ENCODE results near the gene UNC79.

The UNC79 gene

GRCh38 chr14:93538413-93538812, 107.7 kb downstream of the UNC79 start:
- DNase-seq (ENCODE audit: low read depth), result no peak
- H3K4me3 ChIP-seq (ENCODE audit: low read depth, low read length), result no peak overlapping the region

- no peak overlapping the region for H3K4me3 ChIP-seq (ENCODE audit: low read depth, low read length)
Observed at GRCh38 chr14:93540235-93540634, 109.5 kb downstream of the UNC79 start.

GRCh38 chr14:93543766-93544165, 113.0 kb downstream of the UNC79 start:
- H3K4me3 ChIP-seq (ENCODE audit: low read depth, low read length), result no peak overlapping the region
- DNase-seq (ENCODE audit: low read depth), result no peak

More at GRCh38 chr14:93540235-93540634, 109.5 kb downstream of the UNC79 start:
- no peak for DNase-seq (ENCODE audit: low read depth)

- no peak for DNase-seq (ENCODE audit: low read depth)
- H3K4me3 ChIP-seq (ENCODE audit: low read depth, low read length), result no peak overlapping the region
Observed at GRCh38 chr14:93544212-93544611, 113.5 kb downstream of the UNC79 start.

GRCh38 chr14:93546642-93547041, 115.9 kb downstream of the UNC79 start:
- DNase-seq (ENCODE audit: low read depth), result no peak
- H3K4me3 ChIP-seq (ENCODE audit: low read depth, low read length), result no peak overlapping the region

- no peak for DNase-seq (ENCODE audit: low read depth)
- no peak overlapping the region for H3K4me3 ChIP-seq (ENCODE audit: low read depth, low read length)
Observed at GRCh38 chr14:93548102-93548843, 117.5 kb downstream of the UNC79 start.

GRCh38 chr14:93549595-93549994, 118.9 kb downstream of the UNC79 start:
- H3K4me3 ChIP-seq (ENCODE audit: low read depth, low read length), result no peak overlapping the region
- DNase-seq (ENCODE audit: low read depth), result no peak

- no peak for DNase-seq (ENCODE audit: low read depth)
- H3K4me3 ChIP-seq (ENCODE audit: low read depth, low read length), result no peak overlapping the region
Observed at GRCh38 chr14:93564918-93565317, 134.2 kb downstream of the UNC79 start.

- H3K4me3 ChIP-seq (ENCODE audit: low read depth, low read length), result no peak overlapping the region
- DNase-seq (ENCODE audit: low read depth), result no peak
Observed at GRCh38 chr14:93566065-93566693, 135.4 kb downstream of the UNC79 start.

- no peak for DNase-seq (ENCODE audit: low read depth)
- no peak overlapping the region for H3K4me3 ChIP-seq (ENCODE audit: low read depth, low read length)
Observed at GRCh38 chr14:93571275-93571674, 140.5 kb downstream of the UNC79 start.

GRCh38 chr14:93579178-93579577, 148.4 kb downstream of the UNC79 start:
- DNase-seq (ENCODE audit: low read depth), result no peak
- no peak overlapping the region for H3K4me3 ChIP-seq (ENCODE audit: low read depth, low read length)

- no peak for DNase-seq (ENCODE audit: low read depth)
- no peak overlapping the region for H3K4me3 ChIP-seq (ENCODE audit: low read depth, low read length)
Observed at GRCh38 chr14:93582516-93582915, 151.8 kb downstream of the UNC79 start.

GRCh38 chr14:93587330-93587729, 156.6 kb downstream of the UNC79 start:
- DNase-seq (ENCODE audit: low read depth), result no peak

GRCh38 chr14:93591506-93591905, 160.8 kb downstream of the UNC79 start:
- no peak for DNase-seq (ENCODE audit: low read depth)
- H3K4me3 ChIP-seq (ENCODE audit: low read depth, low read length), result no peak overlapping the region

More at GRCh38 chr14:93587330-93587729, 156.6 kb downstream of the UNC79 start:
- no peak overlapping the region for H3K4me3 ChIP-seq (ENCODE audit: low read depth, low read length)

- DNase-seq (ENCODE audit: low read depth), result no peak
- H3K4me3 ChIP-seq (ENCODE audit: low read depth, low read length), result no peak overlapping the region
Observed at GRCh38 chr14:93592786-93593185, 162.0 kb downstream of the UNC79 start.

- no peak for DNase-seq (ENCODE audit: low read depth)
- H3K4me3 ChIP-seq (ENCODE audit: low read depth, low read length), result no peak overlapping the region
Observed at GRCh38 chr14:93606091-93606490, 175.4 kb downstream of the UNC79 start.

- DNase-seq (ENCODE audit: low read depth), result peak; percentile 5
- H3K4me3 ChIP-seq (ENCODE audit: low read depth, low read length), result no peak overlapping the region
Observed at GRCh38 chr14:93619176-93619793, 188.5 kb downstream of the UNC79 start.

GRCh38 chr14:93628048-93628447, 197.3 kb downstream of the UNC79 start:
- DNase-seq (ENCODE audit: low read depth), result no peak
- H3K4me3 ChIP-seq (ENCODE audit: low read depth, low read length), result no peak overlapping the region

GRCh38 chr14:93629643-93630042, 198.9 kb downstream of the UNC79 start:
- H3K4me3 ChIP-seq (ENCODE audit: low read depth, low read length), result no peak overlapping the region
- DNase-seq (ENCODE audit: low read depth), result no peak

GRCh38 chr14:93638790-93639189, 208.1 kb downstream of the UNC79 start:
- DNase-seq (ENCODE audit: low read depth), result no peak
- H3K4me3 ChIP-seq (ENCODE audit: low read depth, low read length), result no peak overlapping the region

- DNase-seq (ENCODE audit: low read depth), result no peak
- no peak overlapping the region for H3K4me3 ChIP-seq (ENCODE audit: low read depth, low read length)
Observed at GRCh38 chr14:93643127-93643526, 212.4 kb downstream of the UNC79 start.

Measured in skeletal muscle cell (primary cell).